Neuron (in vitro differentiated cells): Measurements from ENCODE around the gene NDUFA11.

Experiments
- H2AFZ ChIP-seq: one replicate; pipeline ENCODE4 v1.6.1; 2013; ENCODE audit warnings: low read depth, mild to moderate bottlenecking, inconsistent platforms, low read length, moderate library complexity
- H3K27me3 ChIP-seq: one replicate; pipeline ENCODE4 v1.6.1; 2013; ENCODE audit warnings: low read length; ENCODE audit not compliant: insufficient read depth
- H3K36me3 ChIP-seq: one replicate; pipeline ENCODE4 v1.6.1; 2013; ENCODE audit warnings: low read length; ENCODE audit not compliant: insufficient read depth
- H3K4me1 ChIP-seq: one replicate; pipeline ENCODE4 v1.6.1; 2013; ENCODE audit warnings: low read length; ENCODE audit not compliant: insufficient read depth
- H3K4me3 ChIP-seq: 2 replicates; pipeline ENCODE4 v1.5.1; 2013; ENCODE audit warnings: mild to moderate bottlenecking, low read length, moderate library complexity
- H3K9me3 ChIP-seq: one replicate; pipeline ENCODE4 v1.6.1; 2013; ENCODE audit warnings: low read length

Gene NDUFA11

GRCh38 chr19:5913739-5914357 is 10.3 kb upstream of the NDUFA11 start, which contains the start of gene CAPS:
TSS of gene CAPS (plus strand) at chr19:5914254. CDS start at chr19:5914407, 153 bp downstream.
- H3K4me1 ChIP-seq: peaks cover 20% of the 10 kb centered on the region
- no peaks in the 10 kb centered on the region for H3K9me3 ChIP-seq
- no peaks in the 10 kb centered on the region for H3K27me3 ChIP-seq
- peaks cover 35% of the 10 kb centered on the region for H3K36me3 ChIP-seq
- H2AFZ ChIP-seq: no peak within 1 kb of the TSS
- H3K4me3 ChIP-seq: no peak within 1 kb of the TSS

- H3K4me3 ChIP-seq: no peak overlapping the region
- H2AFZ ChIP-seq: no peak overlapping the region
- no peaks in the 10 kb centered on the region for H3K27me3 ChIP-seq
- H3K36me3 ChIP-seq: peaks cover 13% of the 10 kb centered on the region
- no peaks in the 10 kb centered on the region for H3K9me3 ChIP-seq
- H3K4me1 ChIP-seq: peaks cover 21% of the 10 kb centered on the region
Measured at GRCh38 chr19:5911366-5911765, 7.8 kb upstream of the NDUFA11 start.

- Histone ChIP-seq H3K9me3 (no peaks in the 10 kb centered on the region), H3K36me3 (peaks cover 10% of the 10 kb centered on the region), H2AFZ (no peak overlapping the region), H3K27me3 (no peaks in the 10 kb centered on the region), H3K4me3 (no peak overlapping the region), H3K4me1 (peaks cover 21% of the 10 kb centered on the region)
Measured at GRCh38 chr19:5910638-5910907, 7.0 kb upstream of the NDUFA11 start.

- H3K27me3 ChIP-seq: no peaks in the 10 kb centered on the region
- peaks cover 21% of the 10 kb centered on the region for H3K4me1 ChIP-seq
- H3K9me3 ChIP-seq: no peaks in the 10 kb centered on the region
- no peak overlapping the region for H2AFZ ChIP-seq
- peaks cover 3% of the 10 kb centered on the region for H3K36me3 ChIP-seq
- no peak overlapping the region for H3K4me3 ChIP-seq
Measured at GRCh38 chr19:5908773-5909442, 5.3 kb upstream of the NDUFA11 start.

- no peak overlapping the region for H3K4me3 ChIP-seq
- H3K36me3 ChIP-seq: no peaks in the 10 kb centered on the region
- no peaks in the 10 kb centered on the region for H3K27me3 ChIP-seq
- H3K9me3 ChIP-seq: no peaks in the 10 kb centered on the region
- peaks cover 29% of the 10 kb centered on the region for H3K4me1 ChIP-seq
- no peak overlapping the region for H2AFZ ChIP-seq
Measured at GRCh38 chr19:5907241-5907640, 3.7 kb upstream of the NDUFA11 start.

GRCh38 chr19:5905114-5905778 is 1.7 kb upstream of the NDUFA11 start:
- H2AFZ ChIP-seq: peak overlapping the region; percentile 65
- peaks cover 2% of the 10 kb centered on the region for H3K36me3 ChIP-seq
- H3K9me3 ChIP-seq: no peaks in the 10 kb centered on the region
- H3K4me1 ChIP-seq: peaks cover 23% of the 10 kb centered on the region
- H3K27me3 ChIP-seq: no peaks in the 10 kb centered on the region
- H3K4me3 ChIP-seq: peak overlapping the region; percentile 99

- Histone ChIP-seq H3K36me3 (peaks cover 2% of the 10 kb centered on the region), H3K27me3 (no peaks in the 10 kb centered on the region), H3K4me1 (peaks cover 16% of the 10 kb centered on the region), H2AFZ (peak within 1 kb of the TSS; percentile 82), H3K4me3 (peak within 1 kb of the TSS; percentile 99), H3K9me3 (no peaks in the 10 kb centered on the region)
Measured at GRCh38 chr19:5904352-5905113, 943 bp upstream of the NDUFA11 start, which contains the start of gene VMAC. TSS of gene VMAC (plus strand) at chr19:5904872. CDS start at chr19:5904891, 19 bp downstream.

GRCh38 chr19:5903056-5903623 is 450 bp downstream of the NDUFA11 start:
- no peaks in the 10 kb centered on the region for H3K9me3 ChIP-seq
- H3K27me3 ChIP-seq: no peaks in the 10 kb centered on the region
- peaks cover 2% of the 10 kb centered on the region for H3K36me3 ChIP-seq
- peaks cover 8% of the 10 kb centered on the region for H3K4me1 ChIP-seq
- H2AFZ ChIP-seq: peak overlapping the region; percentile 82
- H3K4me3 ChIP-seq: peak overlapping the region; percentile 99

GRCh38 chr19:5900976-5901375 is 2.6 kb downstream of the NDUFA11 start:
- no peak overlapping the region for H2AFZ ChIP-seq
- no peaks in the 10 kb centered on the region for H3K9me3 ChIP-seq
- no peak overlapping the region for H3K4me3 ChIP-seq
- H3K27me3 ChIP-seq: no peaks in the 10 kb centered on the region
- H3K4me1 ChIP-seq: peaks cover 8% of the 10 kb centered on the region
- peaks cover 4% of the 10 kb centered on the region for H3K36me3 ChIP-seq

- H3K9me3 ChIP-seq: no peaks in the 10 kb centered on the region
- no peak overlapping the region for H3K4me3 ChIP-seq
- no peak overlapping the region for H2AFZ ChIP-seq
- H3K27me3 ChIP-seq: no peaks in the 10 kb centered on the region
- H3K36me3 ChIP-seq: peaks cover 13% of the 10 kb centered on the region
- peaks cover 8% of the 10 kb centered on the region for H3K4me1 ChIP-seq
Measured at GRCh38 chr19:5899728-5900526, 3.7 kb downstream of the NDUFA11 start.

GRCh38 chr19:5897189-5897969 is 6.2 kb downstream of the NDUFA11 start:
- Histone ChIP-seq H3K4me3 (no peak overlapping the region), H3K27me3 (no peaks in the 10 kb centered on the region), H3K9me3 (no peaks in the 10 kb centered on the region), H2AFZ (no peak overlapping the region), H3K36me3 (peaks cover 16% of the 10 kb centered on the region), H3K4me1 (peaks cover 2% of the 10 kb centered on the region)
